A549 (cell line): ENCODE results near the gene ANKRD6. TPM values are rescaled to one million over a fixed set of nuclear protein-coding genes. Genes with fewer than 3 reads are reported as not detected.

Source experiments
- ATAC-seq, 2 experiments: fragments of 200-7000 bp in 1 of 2; fragments of >200 bp in 1 of 2; cut with Nextera tagmentation in 1 of 2; cut with Tn5 transposase in 1 of 2; 3 replicates each; pipeline versions ENCODE4 v1.8.0 to v1.9.1; 2018 to 2020; ENCODE audit warnings: mild to moderate bottlenecking in 1 of 2, moderate library complexity in 1 of 2
- CTCF ChIA-PET: fragments of 300-600 bp; sonication (Branson Sonifier 250); formaldehyde crosslinking; extraction: SDS; loops from one replicate; lab custom pipeline; 2021; ENCODE audit warnings: antibody characterized with exemption, inconsistent platforms; lab: Yijun Ruan, JAX
- POLR2A ChIA-PET: fragments of 350-600 bp; formaldehyde crosslinking; extraction: SDS; loops from one replicate; lab custom pipeline; 2021; ENCODE audit warnings: antibody characterized with exemption, inconsistent platforms; lab: Yijun Ruan, JAX
- DNase-seq, 2 experiments: peaks; one replicate each; pipeline versions ENCODE4 v3.0.0 to v3.0.0-alpha.2; 2011 to 2016; ENCODE audit warnings: low read depth in 1 of 2, low spot score in 1 of 2
- FAIRE-seq: peaks from 2 replicates; lab custom pipeline; 2011; peaks lifted over from hg19 to GRCh38; lab: Jason Lieb, UNC
- H3K27ac ChIP-seq, 2 experiments: fragments of >200 bp; sonication (Bioruptor Twin); formaldehyde crosslinking; 3 replicates each; pipeline ENCODE4 v1.5.1; 2016 to 2017
- H3K4me1 ChIP-seq: fragments of >200 bp; sonication (Bioruptor Twin); formaldehyde crosslinking; 3 replicates; pipeline ENCODE4 v1.6.1; 2016
- H3K4me2 ChIP-seq: fragments of >200 bp; sonication (Bioruptor Twin); formaldehyde crosslinking; 3 replicates; pipeline ENCODE4 v1.6.1; 2016
- H3K4me3 ChIP-seq: fragments of >200 bp; sonication (Bioruptor Twin); formaldehyde crosslinking; 3 replicates; pipeline ENCODE4 v1.5.1; 2016
- H3K9me3 ChIP-seq: fragments of >200 bp; sonication (Bioruptor Twin); formaldehyde crosslinking; 3 replicates; pipeline ENCODE4 v1.6.1; 2016
- CBX8 ChIP-seq: fragments of 200-600 bp; sonication (generic); IDR thresholded peaks from 2 replicates; pipeline ENCODE4 v1.6.1; 2016
- CHD2 ChIP-seq: fragments of 150-350 bp; IDR thresholded peaks from 2 replicates; pipeline ENCODE4 v1.6.1; 2014; ENCODE audit warnings: low read length; ENCODE audit not compliant: partially characterized antibody
- CHD4 ChIP-seq: fragments of 200-600 bp; sonication (generic); IDR thresholded peaks from 2 replicates; pipeline ENCODE4 v1.6.1; 2016; ENCODE audit warnings: antibody characterized with exemption, mild to moderate bottlenecking, borderline replicate concordance
- EHF ChIP-seq: fragments of 250-450 bp; sonication (Bioruptor Pico); IDR thresholded peaks from 2 replicates; pipeline ENCODE4 v1.5.0; 2020; ENCODE audit warnings: mild to moderate bottlenecking
- EHMT2 ChIP-seq: fragments of 200-600 bp; sonication (generic); IDR thresholded peaks from 2 replicates; pipeline ENCODE4 v1.6.1; 2016; ENCODE audit warnings: antibody characterized with exemption, low read depth, mild to moderate bottlenecking, moderate library complexity
- EP300 ChIP-seq, 2 experiments: fragments of >200 bp; sonication (Bioruptor Twin); formaldehyde crosslinking; IDR thresholded peaks; 2 replicates in 1 of 2; 3 replicates in 1 of 2; pipeline ENCODE4 v1.6.1; 2016 to 2017
- ESRRA ChIP-seq: fragments of 150-350 bp; IDR thresholded peaks from 2 replicates; pipeline ENCODE4 v1.6.1; 2014; ENCODE audit warnings: mild to moderate bottlenecking, low read length, borderline replicate concordance
- HDAC2 ChIP-seq: fragments of 200-600 bp; sonication (generic); IDR thresholded peaks from 2 replicates; pipeline ENCODE4 v1.6.1; 2016
- HOXB13 ChIP-seq: fragments of 250-450 bp; sonication (Bioruptor Pico); IDR thresholded peaks from 2 replicates; pipeline ENCODE4 v1.5.0; 2020; ENCODE audit warnings: low read depth, mild to moderate bottlenecking, moderate library complexity
- JUN ChIP-seq, 2 experiments: fragments of >200 bp; sonication (Bioruptor Twin); formaldehyde crosslinking; IDR thresholded peaks; 2 replicates in 1 of 2; 3 replicates in 1 of 2; pipeline ENCODE4 v1.6.1; 2016 to 2017
- MAZ ChIP-seq: fragments of 150-350 bp; IDR thresholded peaks from 2 replicates; pipeline ENCODE4 v1.6.1; 2014; ENCODE audit warnings: antibody characterized with exemption, low read depth, low read length, borderline replicate concordance
- NFE2L2 ChIP-seq: fragments of 150-350 bp; conservative IDR thresholded peaks from 2 replicates; pipeline ENCODE4 v1.6.1; 2014; ENCODE audit warnings: low read length
- PHF8 ChIP-seq: fragments of 200-600 bp; sonication (generic); IDR thresholded peaks from 2 replicates; pipeline ENCODE4 v1.6.1; 2016; ENCODE audit warnings: low read depth, mild to moderate bottlenecking, antibody characterized with exemption, moderate library complexity, borderline replicate concordance
- POLR2AphosphoS2 ChIP-seq: conservative IDR thresholded peaks from 2 replicates; pipeline ENCODE4 v1.6.1; 2012; ENCODE audit warnings: low read length, improper control_type of control experiment, inconsistent platforms
- RARB ChIP-seq: fragments of 250-450 bp; sonication (Bioruptor Pico); IDR thresholded peaks from 2 replicates; pipeline ENCODE4 v1.8.0; 2021; ENCODE audit warnings: mild to moderate bottlenecking, moderate library complexity
- SREBF2 ChIP-seq: fragments of 450-650 bp; IDR thresholded peaks from 2 replicates; pipeline ENCODE4 v1.6.1; 2014; ENCODE audit warnings: mild to moderate bottlenecking, moderate library complexity
- ZSCAN20 ChIP-seq: fragments of 250-450 bp; sonication (Bioruptor Pico); IDR thresholded peaks from 2 replicates; pipeline ENCODE4 v1.8.0; 2022; ENCODE audit warnings: mild to moderate bottlenecking, moderate library complexity
- WGBS: methylation state at CpG from one replicate; pipeline ENCODE4 v1.1.6; 2017; ENCODE audit errors: missing lambda C conversion rate; 5-methylcytosine and 5-hydroxymethylcytosine counted together
- polyA plus RNA-seq, 4 experiments: library from polyadenylated mRNA; depleted of rRNA in 3 of 4; stranded (reverse); fragments of >200 nt; fragmentation: RNase III in 1 of 4; extraction: RNeasy Plus Mini Kit Qiagen cat#74134 plus additional on column Dnase treatment in 1 of 4; gene quantifications; 2 replicates in 3 of 4; 3 replicates in 1 of 4; pipeline ENCODE4 v1.2.3, GENCODE V29; 2011 to 2017
- TF ChIP-seq, protein P1 (sequence below): IDR thresholded peaks from 2 replicates; pipeline ENCODE4 v1.6.1; 2012
- TF ChIP-seq, protein P2 (sequence below): fragments of >200 bp; sonication (Bioruptor Twin); formaldehyde crosslinking; IDR thresholded peaks from 2 replicates; pipeline ENCODE4 v1.6.1; 2016
- TF ChIP-seq, protein P3 (sequence below): IDR thresholded peaks from 2 replicates; pipeline ENCODE4 v1.6.1; 2012; ENCODE audit warnings: low read depth, borderline replicate concordance
- TF ChIP-seq, protein P4 (sequence below): fragments of 200-600 bp; sonication (generic); IDR thresholded peaks from 2 replicates; pipeline ENCODE4 v1.6.1; 2016; ENCODE audit warnings: antibody characterized with exemption, mild to moderate bottlenecking, moderate library complexity
- TF ChIP-seq, protein P5 (sequence below): fragments of 150-350 bp; IDR thresholded peaks from 2 replicates; pipeline ENCODE4 v1.6.1; 2014; ENCODE audit warnings: low read depth, mild to moderate bottlenecking, low read length
- TF ChIP-seq, protein P6 (sequence below): fragments of 450-650 bp; IDR thresholded peaks from 2 replicates; pipeline ENCODE4 v1.6.1; 2014; ENCODE audit warnings: antibody characterized with exemption

ANKRD6 gene
- polyA plus RNA-seq, 2 of the 4 experiments (the other 2 are of a cell fraction): 2.2 to 3.6 TPM

DNA sequence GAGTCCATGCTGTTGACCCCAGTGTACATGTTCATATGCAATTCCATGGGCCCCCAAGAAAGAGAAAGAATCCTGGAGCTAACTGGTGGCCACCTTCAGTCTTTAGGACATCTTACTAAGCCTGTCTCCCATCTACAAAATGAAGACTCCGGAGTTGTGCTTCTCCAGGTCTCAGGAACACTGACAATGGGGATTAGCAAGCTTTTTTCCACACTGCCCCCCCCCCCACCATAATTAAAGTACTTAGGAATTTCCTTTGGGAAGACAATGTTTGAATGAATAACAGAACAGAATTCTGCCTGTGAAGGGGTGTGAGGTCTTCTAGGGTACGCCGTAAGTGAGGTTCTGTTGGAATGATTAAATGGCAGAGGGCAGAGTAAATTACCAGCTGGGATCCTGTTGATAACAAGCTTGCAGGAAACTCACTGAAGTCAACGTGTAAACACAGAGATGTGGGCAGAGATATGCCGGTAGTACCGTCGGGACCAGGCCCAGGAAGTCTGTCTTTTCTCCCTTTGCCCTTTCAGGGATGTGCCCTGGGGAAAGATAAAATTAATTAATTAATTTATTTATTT, 63.1 kb downstream of the ANKRD6 start:
- DNase-seq: no peak
- Histone ChIP-seq H3K4me3 (no peak overlapping the region), H3K4me1 (no peaks in the 10 kb centered on the region), H3K4me2 (no peak overlapping the region), H3K9me3 (no peaks in the 10 kb centered on the region), H3K27ac (no peak overlapping the region)
- no peak for ATAC-seq
- WGBS: 76% methylated on average over 7 of the region's 7 CpGs
- ChIA-PET CTCF (no interaction called here), POLR2A (no interaction called here)
- FAIRE-seq: no peak
- TF ChIP-seq HDAC2: no peak
- TF ChIP-seq, protein P1, sequence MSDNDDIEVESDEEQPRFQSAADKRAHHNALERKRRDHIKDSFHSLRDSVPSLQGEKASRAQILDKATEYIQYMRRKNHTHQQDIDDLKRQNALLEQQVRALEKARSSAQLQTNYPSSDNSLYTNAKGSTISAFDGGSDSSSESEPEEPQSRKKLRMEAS: no peak
- TF ChIP-seq MAZ: no peak
- no peak for TF ChIP-seq RARB (CRISPR knock-in tag)
- TF ChIP-seq ESRRA: no peak
- TF ChIP-seq JUN (IDR thresholded peaks at IDR 0.05): no peak
- TF ChIP-seq EHF (CRISPR knock-in tag): no peak
- TF ChIP-seq, protein P2, sequence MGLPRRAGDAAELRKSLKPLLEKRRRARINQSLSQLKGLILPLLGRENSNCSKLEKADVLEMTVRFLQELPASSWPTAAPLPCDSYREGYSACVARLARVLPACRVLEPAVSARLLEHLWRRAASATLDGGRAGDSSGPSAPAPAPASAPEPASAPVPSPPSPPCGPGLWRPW: no peak
- TF ChIP-seq, protein P3, sequence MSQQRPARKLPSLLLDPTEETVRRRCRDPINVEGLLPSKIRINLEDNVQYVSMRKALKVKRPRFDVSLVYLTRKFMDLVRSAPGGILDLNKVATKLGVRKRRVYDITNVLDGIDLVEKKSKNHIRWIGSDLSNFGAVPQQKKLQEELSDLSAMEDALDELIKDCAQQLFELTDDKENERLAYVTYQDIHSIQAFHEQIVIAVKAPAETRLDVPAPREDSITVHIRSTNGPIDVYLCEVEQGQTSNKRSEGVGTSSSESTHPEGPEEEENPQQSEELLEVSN: no peak
- no peak for TF ChIP-seq CHD4
- no peak for TF ChIP-seq NFE2L2
- TF ChIP-seq, protein P4, sequence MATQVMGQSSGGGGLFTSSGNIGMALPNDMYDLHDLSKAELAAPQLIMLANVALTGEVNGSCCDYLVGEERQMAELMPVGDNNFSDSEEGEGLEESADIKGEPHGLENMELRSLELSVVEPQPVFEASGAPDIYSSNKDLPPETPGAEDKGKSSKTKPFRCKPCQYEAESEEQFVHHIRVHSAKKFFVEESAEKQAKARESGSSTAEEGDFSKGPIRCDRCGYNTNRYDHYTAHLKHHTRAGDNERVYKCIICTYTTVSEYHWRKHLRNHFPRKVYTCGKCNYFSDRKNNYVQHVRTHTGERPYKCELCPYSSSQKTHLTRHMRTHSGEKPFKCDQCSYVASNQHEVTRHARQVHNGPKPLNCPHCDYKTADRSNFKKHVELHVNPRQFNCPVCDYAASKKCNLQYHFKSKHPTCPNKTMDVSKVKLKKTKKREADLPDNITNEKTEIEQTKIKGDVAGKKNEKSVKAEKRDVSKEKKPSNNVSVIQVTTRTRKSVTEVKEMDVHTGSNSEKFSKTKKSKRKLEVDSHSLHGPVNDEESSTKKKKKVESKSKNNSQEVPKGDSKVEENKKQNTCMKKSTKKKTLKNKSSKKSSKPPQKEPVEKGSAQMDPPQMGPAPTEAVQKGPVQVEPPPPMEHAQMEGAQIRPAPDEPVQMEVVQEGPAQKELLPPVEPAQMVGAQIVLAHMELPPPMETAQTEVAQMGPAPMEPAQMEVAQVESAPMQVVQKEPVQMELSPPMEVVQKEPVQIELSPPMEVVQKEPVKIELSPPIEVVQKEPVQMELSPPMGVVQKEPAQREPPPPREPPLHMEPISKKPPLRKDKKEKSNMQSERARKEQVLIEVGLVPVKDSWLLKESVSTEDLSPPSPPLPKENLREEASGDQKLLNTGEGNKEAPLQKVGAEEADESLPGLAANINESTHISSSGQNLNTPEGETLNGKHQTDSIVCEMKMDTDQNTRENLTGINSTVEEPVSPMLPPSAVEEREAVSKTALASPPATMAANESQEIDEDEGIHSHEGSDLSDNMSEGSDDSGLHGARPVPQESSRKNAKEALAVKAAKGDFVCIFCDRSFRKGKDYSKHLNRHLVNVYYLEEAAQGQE: no peak
- TF ChIP-seq SREBF2: no peak
- TF ChIP-seq CHD2: no peak
- TF ChIP-seq HOXB13 (CRISPR knock-in tag): no peak

DNA sequence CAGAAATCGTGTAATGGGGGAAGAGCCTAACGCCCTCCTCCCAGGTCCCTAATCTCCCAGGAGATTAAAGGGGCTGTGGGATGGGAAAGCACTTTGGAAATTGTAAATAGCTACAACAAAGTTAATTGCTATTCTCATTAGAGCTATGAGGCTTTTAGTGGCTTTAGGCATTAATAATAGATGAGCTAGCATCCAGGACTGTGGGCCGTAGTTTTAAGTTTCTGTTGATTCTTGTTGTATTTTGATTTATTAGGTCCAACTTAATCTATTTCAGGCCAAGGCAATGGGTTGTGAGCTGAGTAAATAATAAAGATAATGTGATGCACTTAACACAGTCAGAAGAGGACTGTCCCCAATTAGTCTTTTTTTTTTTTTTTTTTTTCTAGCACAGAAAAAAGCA, 67.7 kb downstream of the ANKRD6 start:
- no peaks in the 10 kb centered on the region for H3K9me3 ChIP-seq
- no peak for FAIRE-seq
- H3K4me3 ChIP-seq: no peak overlapping the region
- H3K4me1 ChIP-seq: no peaks in the 10 kb centered on the region
- TF ChIP-seq EHMT2: no peak
- no peak for TF ChIP-seq ESRRA
- TF ChIP-seq ZSCAN20 (CRISPR knock-in tag): no peak
- no peak for TF ChIP-seq CBX8
- TF ChIP-seq CHD2: no peak
- TF ChIP-seq PHF8: no peak
- TF ChIP-seq, protein P5, sequence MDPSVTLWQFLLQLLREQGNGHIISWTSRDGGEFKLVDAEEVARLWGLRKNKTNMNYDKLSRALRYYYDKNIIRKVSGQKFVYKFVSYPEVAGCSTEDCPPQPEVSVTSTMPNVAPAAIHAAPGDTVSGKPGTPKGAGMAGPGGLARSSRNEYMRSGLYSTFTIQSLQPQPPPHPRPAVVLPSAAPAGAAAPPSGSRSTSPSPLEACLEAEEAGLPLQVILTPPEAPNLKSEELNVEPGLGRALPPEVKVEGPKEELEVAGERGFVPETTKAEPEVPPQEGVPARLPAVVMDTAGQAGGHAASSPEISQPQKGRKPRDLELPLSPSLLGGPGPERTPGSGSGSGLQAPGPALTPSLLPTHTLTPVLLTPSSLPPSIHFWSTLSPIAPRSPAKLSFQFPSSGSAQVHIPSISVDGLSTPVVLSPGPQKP: no peak
- no peak for TF ChIP-seq POLR2AphosphoS2
- no peak for TF ChIP-seq EP300 (IDR thresholded peaks at IDR 0.05)
- TF ChIP-seq, protein P6, sequence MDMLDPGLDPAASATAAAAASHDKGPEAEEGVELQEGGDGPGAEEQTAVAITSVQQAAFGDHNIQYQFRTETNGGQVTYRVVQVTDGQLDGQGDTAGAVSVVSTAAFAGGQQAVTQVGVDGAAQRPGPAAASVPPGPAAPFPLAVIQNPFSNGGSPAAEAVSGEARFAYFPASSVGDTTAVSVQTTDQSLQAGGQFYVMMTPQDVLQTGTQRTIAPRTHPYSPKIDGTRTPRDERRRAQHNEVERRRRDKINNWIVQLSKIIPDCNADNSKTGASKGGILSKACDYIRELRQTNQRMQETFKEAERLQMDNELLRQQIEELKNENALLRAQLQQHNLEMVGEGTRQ: no peak
- no peak for TF ChIP-seq SREBF2
- no peak for DNase-seq
- no peak overlapping the region for H3K4me2 ChIP-seq
- WGBS: 84% methylated on average over 3 of the region's 3 CpGs
- ChIA-PET POLR2A (no interaction called here), CTCF (interaction anchor here (0.5 kb wide), 1 partner anchor 742 kb away, joined by 3 read pairs; no protein-coding TSS in a partner anchor)
- no peak overlapping the region for H3K27ac ChIP-seq
- no peak for ATAC-seq
